HEK293 (cell line): Measurements from ENCODE around the gene ARG2.

Source experiments
- CTCF ChIP-seq: fragments of 450-650 bp; formaldehyde crosslinking; IDR thresholded peaks from 2 replicates; pipeline ENCODE4 v1.5.1; 2016; ENCODE audit warnings: missing biosample characterization, missing genetic modification characterization
- YY1 ChIP-seq: fragments of 450-650 bp; formaldehyde crosslinking; IDR thresholded peaks from 2 replicates; pipeline ENCODE4 v1.5.1; 2018; ENCODE audit warnings: missing biosample characterization, missing genetic modification characterization
- ZNF776 ChIP-seq: fragments of 450-650 bp; formaldehyde crosslinking; IDR thresholded peaks from 2 replicates; pipeline ENCODE4 v1.5.0; 2017; ENCODE audit warnings: missing biosample characterization, missing genetic modification characterization, borderline replicate concordance
- ZSCAN23 ChIP-seq: fragments of 450-650 bp; formaldehyde crosslinking; IDR thresholded peaks from 2 replicates; pipeline ENCODE4 v1.5.1; 2016; ENCODE audit warnings: missing biosample characterization, missing genetic modification characterization
- ZSCAN5A ChIP-seq: fragments of 450-650 bp; formaldehyde crosslinking; IDR thresholded peaks from 2 replicates; pipeline ENCODE4 v1.5.1; 2016; ENCODE audit warnings: missing biosample characterization, missing genetic modification characterization

GRCh38 chr14:67571991-67572323, 47.8 kb upstream of the ARG2 start:
- no peak for TF ChIP-seq ZNF776 (tag by site-specific recombination)
- TF ChIP-seq CTCF, result no peak
- no peak for TF ChIP-seq ZSCAN23 (tag by site-specific recombination)
- TF ChIP-seq YY1, result no peak
- no peak for TF ChIP-seq ZSCAN5A (tag by site-specific recombination)
